Measurements from ENCODE around the gene DLG2. TPM values are rescaled to one million over a fixed set of nuclear protein-coding genes. Genes with fewer than 3 reads are reported as not detected.

DLG2 gene
- polyA plus RNA-seq, 1 donor: 14.7 TPM

- no peak for DNase-seq
Measured at GRCh38 chr11:83826078-83826477, 1801.1 kb downstream of the DLG2 start.

GRCh38 chr11:83823461-83824025, 1803.6 kb downstream of the DLG2 start:
- DNase-seq: no peak

GRCh38 chr11:83819931-83820549, 1807.1 kb downstream of the DLG2 start:
- peak; percentile 68 for DNase-seq

- no peak for DNase-seq
Measured at GRCh38 chr11:83818349-83818748, 1808.8 kb downstream of the DLG2 start.

GRCh38 chr11:83816572-83817187, 1810.5 kb downstream of the DLG2 start:
- peak; percentile 18 for DNase-seq

GRCh38 chr11:83815736-83816135, 1811.4 kb downstream of the DLG2 start:
- no peak for DNase-seq

GRCh38 chr11:83813296-83813695, 1813.8 kb downstream of the DLG2 start:
- DNase-seq: no peak

GRCh38 chr11:83809274-83809673, 1817.9 kb downstream of the DLG2 start:
- DNase-seq: no peak

- DNase-seq: no peak
Measured at GRCh38 chr11:83801799-83802198, 1825.3 kb downstream of the DLG2 start.

- no peak for DNase-seq
Measured at GRCh38 chr11:83793310-83793709, 1833.8 kb downstream of the DLG2 start.

- DNase-seq: no peak
Measured at GRCh38 chr11:83791557-83791956, 1835.6 kb downstream of the DLG2 start.

GRCh38 chr11:83785942-83786341, 1841.2 kb downstream of the DLG2 start:
- DNase-seq: no peak

- DNase-seq: no peak
Measured at GRCh38 chr11:83784419-83784818, 1842.7 kb downstream of the DLG2 start.

GRCh38 chr11:83782329-83782728, 1844.8 kb downstream of the DLG2 start:
- no peak for DNase-seq

- no peak for DNase-seq
Measured at GRCh38 chr11:83779876-83780275, 1847.3 kb downstream of the DLG2 start.

- DNase-seq: no peak
Measured at GRCh38 chr11:83778596-83778995, 1848.5 kb downstream of the DLG2 start.

GRCh38 chr11:83773950-83774880, 1852.9 kb downstream of the DLG2 start:
- DNase-seq: no peak

GRCh38 chr11:83768489-83768888, 1858.7 kb downstream of the DLG2 start:
- DNase-seq: no peak

- no peak for DNase-seq
Measured at GRCh38 chr11:83766932-83767331, 1860.2 kb downstream of the DLG2 start.

- DNase-seq: no peak
Measured at GRCh38 chr11:83764643-83765042, 1862.5 kb downstream of the DLG2 start.

GRCh38 chr11:83760932-83761331, 1866.2 kb downstream of the DLG2 start:
- DNase-seq: no peak

- no peak for DNase-seq
Measured at GRCh38 chr11:83759148-83759547, 1868.0 kb downstream of the DLG2 start.

- DNase-seq: no peak
Measured at GRCh38 chr11:83751041-83751440, 1876.1 kb downstream of the DLG2 start.
